ENCODE measurements around the gene ARID5A.
"Not testable (repeated sequence)": the region's sequence is repeated elsewhere in the genome, so short reads cannot be mapped to it uniquely, and the experiment has no call there.

The ARID5A gene, protein sequence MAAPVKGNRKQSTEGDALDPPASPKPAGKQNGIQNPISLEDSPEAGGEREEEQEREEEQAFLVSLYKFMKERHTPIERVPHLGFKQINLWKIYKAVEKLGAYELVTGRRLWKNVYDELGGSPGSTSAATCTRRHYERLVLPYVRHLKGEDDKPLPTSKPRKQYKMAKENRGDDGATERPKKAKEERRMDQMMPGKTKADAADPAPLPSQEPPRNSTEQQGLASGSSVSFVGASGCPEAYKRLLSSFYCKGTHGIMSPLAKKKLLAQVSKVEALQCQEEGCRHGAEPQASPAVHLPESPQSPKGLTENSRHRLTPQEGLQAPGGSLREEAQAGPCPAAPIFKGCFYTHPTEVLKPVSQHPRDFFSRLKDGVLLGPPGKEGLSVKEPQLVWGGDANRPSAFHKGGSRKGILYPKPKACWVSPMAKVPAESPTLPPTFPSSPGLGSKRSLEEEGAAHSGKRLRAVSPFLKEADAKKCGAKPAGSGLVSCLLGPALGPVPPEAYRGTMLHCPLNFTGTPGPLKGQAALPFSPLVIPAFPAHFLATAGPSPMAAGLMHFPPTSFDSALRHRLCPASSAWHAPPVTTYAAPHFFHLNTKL

DNA sequence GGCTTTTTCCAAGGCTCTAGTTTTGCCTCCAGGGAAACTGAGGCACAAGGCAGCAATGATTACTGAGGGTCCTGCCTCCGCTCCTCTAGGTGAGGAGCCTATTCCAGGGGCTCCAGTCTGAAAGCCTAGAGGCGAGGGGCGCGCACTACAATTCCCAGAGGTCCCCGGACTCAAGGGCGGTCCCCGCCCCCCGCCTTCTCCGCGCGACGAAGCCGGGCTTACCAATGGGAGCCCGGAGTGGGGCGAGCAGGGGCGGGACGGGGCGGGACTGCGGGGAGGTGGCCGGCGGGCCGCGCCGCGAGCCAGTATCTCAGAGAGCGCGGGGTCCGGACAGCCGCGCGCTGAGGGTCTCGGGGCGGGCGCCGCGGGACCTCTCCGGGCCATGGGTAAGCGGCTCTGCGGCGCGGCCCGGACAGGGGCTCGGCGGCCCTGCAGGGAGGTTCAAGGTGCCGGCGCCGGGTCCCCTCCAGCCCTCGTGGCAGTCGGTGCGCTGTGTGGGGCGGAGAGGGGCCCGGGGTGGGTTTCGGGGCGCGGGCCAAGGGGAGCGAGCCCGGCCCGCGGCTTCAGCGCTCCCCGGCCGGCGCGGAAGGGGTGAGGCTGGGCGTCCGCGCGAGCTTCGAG lies at the start of gene ARID5A:
Gene ARID5A (plus strand): TSS at position 308 of the 621 bp plus-strand sequence. CDS start 75 bp downstream, at position 383.
- DNase-seq = peak; percentile 85 to 88

GRCh38 chr2:96489261-96489660 lies 47.3 kb upstream of the ARID5A start:
- DNase-seq = no peak

GRCh38 chr2:96489663-96490062 lies 46.9 kb upstream of the ARID5A start:
- no peak for DNase-seq

- DNase-seq = no peak
Measured at GRCh38 chr2:96491860-96492497, 44.6 kb upstream of the ARID5A start.

- DNase-seq = no peak
Measured at GRCh38 chr2:96493072-96493471, 43.5 kb upstream of the ARID5A start.

- DNase-seq = no peak
Measured at GRCh38 chr2:96494188-96494587, 42.4 kb upstream of the ARID5A start.

DNA sequence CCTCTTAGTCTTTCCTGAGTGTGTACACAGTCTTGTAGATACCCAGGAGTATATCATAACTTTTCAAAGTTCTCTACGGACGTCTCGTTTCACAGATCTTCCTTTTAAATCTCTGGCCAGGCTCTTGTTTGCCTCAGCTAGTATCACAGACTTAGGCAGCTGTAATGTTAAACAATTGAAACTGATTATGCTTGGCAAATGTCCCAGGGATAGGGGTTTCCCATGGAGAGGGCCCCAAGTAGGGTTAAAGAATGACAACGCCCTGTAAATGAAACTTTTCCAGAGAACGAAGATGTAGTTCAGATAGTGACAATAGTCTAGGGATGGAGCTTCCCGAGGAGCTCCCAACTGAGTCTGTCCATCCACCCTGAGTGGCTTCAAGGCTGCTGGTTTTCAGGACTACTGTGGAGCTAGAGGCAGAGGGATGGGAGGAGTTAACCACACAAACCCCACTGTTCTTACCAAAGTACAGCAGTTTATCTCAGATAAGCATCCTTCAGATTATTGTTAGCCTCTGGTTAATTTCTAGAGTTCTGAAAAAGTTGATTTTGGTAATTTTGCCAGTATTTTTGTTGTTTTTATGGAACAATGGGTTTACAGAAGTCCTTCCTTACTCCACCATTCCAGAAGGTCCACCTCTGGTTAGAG lies 40.4 kb upstream of the ARID5A start:
- no peak for DNase-seq

DNA sequence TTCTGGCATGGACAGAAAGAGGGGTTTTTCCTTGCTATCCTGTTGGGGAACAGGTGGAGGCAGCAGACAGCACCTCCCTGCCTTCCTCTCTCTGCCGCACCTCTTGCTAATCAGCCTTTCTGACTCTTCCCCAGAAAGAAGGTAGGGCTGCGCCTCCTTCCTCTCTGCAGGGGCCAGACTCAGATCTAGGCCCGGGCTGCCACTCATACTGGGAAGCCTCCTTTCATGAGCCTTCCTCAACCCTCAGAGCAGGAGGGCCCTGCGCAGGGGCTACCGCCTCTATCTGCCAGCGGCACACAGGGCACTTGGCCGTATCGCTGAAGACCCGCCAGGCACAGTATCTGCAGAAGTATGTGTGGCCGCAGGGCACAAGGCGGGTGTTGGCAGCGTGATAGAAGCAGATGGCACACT lies 38.5 kb upstream of the ARID5A start:
- DNase-seq = no peak

GRCh38 chr2:96498611-96499010 lies 37.9 kb upstream of the ARID5A start:
- DNase-seq = not testable (repeated sequence)

DNA sequence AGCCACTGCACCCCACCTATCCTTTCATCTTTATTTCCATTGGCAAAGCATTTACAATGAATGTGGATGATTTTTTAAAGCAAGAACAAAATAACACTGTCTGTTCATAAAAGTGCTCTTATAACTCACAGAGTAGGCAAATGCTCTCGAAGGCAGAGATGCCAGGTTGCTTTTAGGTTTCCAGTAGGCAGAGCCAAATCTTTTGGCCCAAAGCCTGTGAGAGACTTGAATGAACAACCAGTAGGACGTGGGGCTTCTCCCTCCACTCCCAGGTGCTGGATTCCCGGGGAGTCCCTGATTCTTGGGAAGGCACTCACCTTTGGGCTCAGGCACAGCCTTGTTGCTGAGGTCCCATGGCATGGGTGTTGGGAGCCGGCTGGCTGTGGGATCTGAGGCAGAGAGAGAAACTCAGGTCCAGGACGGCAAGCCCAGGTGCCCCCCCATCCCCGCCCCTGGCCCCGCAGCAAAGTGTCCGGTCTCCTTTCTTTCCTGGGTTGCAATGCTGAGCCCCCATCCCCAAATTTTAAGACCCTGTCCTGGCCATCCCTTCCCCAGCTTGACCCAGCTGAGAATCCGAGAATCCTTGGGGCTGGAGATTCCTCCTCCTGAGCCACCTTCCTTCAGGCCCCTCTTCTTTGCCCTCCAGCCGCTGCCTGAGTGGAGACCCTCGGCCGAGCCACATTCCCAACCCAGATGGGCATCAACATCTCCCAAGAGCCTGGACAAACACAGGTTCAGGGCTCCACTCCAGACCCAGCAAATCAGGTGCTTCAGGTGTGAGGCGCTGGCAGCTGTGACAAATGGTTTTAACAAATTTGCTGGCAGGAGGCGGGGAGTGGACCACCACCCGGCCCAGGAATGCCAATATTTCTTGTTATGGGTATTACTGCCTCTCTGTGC lies 37.2 kb upstream of the ARID5A start:
- DNase-seq = no peak

GRCh38 chr2:96500385-96501066 lies 36.0 kb upstream of the ARID5A start:
- DNase-seq = no peak

GRCh38 chr2:96501471-96501874 lies 35.1 kb upstream of the ARID5A start:
- no peak for DNase-seq

GRCh38 chr2:96501886-96502810 lies 34.4 kb upstream of the ARID5A start:
- no peak for DNase-seq

- no peak for DNase-seq
Measured at GRCh38 chr2:96502891-96503636, 33.5 kb upstream of the ARID5A start.

- no peak for DNase-seq
Measured at GRCh38 chr2:96503637-96504243, 32.8 kb upstream of the ARID5A start.

GRCh38 chr2:96505231-96505889 lies 31.2 kb upstream of the ARID5A start, which contains the start of gene NEURL3:
Gene NEURL3 (minus strand): TSS chr2:96505357. CDS start chr2:96505286, 71 bp downstream.
- DNase-seq = no peak

DNA sequence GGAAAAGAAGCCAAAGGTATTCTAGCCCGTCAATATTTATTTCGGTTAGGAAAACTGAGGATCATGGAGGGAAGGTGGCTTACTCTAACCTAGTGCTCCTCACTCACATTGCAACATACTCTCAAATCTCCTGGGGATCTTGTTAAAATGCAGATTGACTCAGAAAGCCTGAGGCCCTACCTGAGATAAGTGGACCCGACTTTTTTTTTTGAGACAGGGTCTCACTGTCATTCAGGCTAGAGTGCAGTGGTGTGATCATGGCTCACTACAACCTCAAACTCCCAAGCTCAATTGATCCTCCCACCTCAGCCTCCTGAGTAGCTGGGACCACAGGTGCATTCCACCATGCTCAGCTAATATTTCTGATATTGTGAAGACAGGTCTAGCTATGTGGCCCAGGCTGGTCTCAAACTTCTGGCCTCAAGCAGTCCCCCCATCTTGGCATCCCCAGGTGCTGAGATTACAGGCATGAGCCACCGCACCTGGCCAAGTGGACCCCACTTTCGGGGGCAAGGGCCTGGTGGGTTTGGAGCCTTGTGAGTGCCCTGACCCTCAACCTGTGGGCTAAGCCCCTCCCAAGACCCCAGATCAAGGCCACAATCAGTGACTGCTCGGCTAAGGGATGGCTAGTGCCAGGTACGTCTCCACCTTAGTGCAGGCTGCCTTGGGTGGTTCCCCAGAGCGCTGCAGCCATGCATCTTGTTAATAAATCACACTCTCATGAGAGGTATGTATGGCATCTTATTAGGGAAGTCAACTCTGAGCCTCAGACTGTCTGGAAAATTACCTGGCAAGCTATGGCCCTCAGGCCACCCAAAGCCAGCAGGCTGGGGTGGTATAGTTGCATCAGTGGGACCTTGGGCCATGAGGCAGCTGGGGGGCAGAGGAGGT lies 30.3 kb upstream of the ARID5A start:
- no peak for DNase-seq

All from hippocampal formation (tissue), 2 donors.